HUDEP-2 (cell line): ENCODE results near the gene CFAP46.

Source experiments
- DNase-seq, 76 experiments: peaks; one replicate each; lab custom pipeline; 2025; ENCODE audit not compliant: unreplicated experiment in 76 of 76; lab: John Stamatoyannopoulos, UW

CFAP46 gene

GRCh38 chr10:132942101-132943057 lies at the start of gene CFAP46:
TSS of gene CFAP46 (minus strand) at chr10:132942570. CDS start at chr10:132942484, 86 bp downstream.
- peak in 1 of 76 experiments; percentile 9 for DNase-seq

GRCh38 chr10:132991706-132992432 lies 49.5 kb upstream of the CFAP46 start:
- no peak for DNase-seq

GRCh38 chr10:132990684-132991545 lies 48.5 kb upstream of the CFAP46 start:
- DNase-seq, result no peak

- no peak for DNase-seq
Observed at GRCh38 chr10:132989476-132990415, 47.4 kb upstream of the CFAP46 start.

- no peak for DNase-seq
Observed at GRCh38 chr10:132988988-132989387, 46.6 kb upstream of the CFAP46 start.

GRCh38 chr10:132987671-132988571 lies 45.6 kb upstream of the CFAP46 start:
- DNase-seq, result no peak

- DNase-seq, result no peak
Observed at GRCh38 chr10:132986978-132987377, 44.6 kb upstream of the CFAP46 start.

- no peak for DNase-seq
Observed at GRCh38 chr10:132986576-132986975, 44.2 kb upstream of the CFAP46 start.

- no peak for DNase-seq
Observed at GRCh38 chr10:132986076-132986475, 43.7 kb upstream of the CFAP46 start.

GRCh38 chr10:132985546-132985900 lies 43.2 kb upstream of the CFAP46 start:
- DNase-seq, result no peak

GRCh38 chr10:132984801-132985545 lies 42.6 kb upstream of the CFAP46 start:
- no peak for DNase-seq

GRCh38 chr10:132984008-132984295 lies 41.6 kb upstream of the CFAP46 start:
- DNase-seq, result no peak

GRCh38 chr10:132983252-132984007 lies 41.1 kb upstream of the CFAP46 start:
- no peak for DNase-seq

GRCh38 chr10:132982301-132982989 lies 40.1 kb upstream of the CFAP46 start:
- DNase-seq, result no peak

GRCh38 chr10:132981746-132982145 lies 39.4 kb upstream of the CFAP46 start:
- no peak for DNase-seq

- DNase-seq, result no peak
Observed at GRCh38 chr10:132981173-132981555, 38.8 kb upstream of the CFAP46 start.
